SK-N-SH treated with all-trans-retinoic acid at 6 μM for 48 hours (cell line): ENCODE measurements around the gene RAD51B.

Source experiments
- CSDC2 ChIP-seq: fragments of 250-450 bp; sonication (Bioruptor Pico); IDR thresholded peaks from 2 replicates; pipeline ENCODE4 v1.5.0; 2020; ENCODE audit warnings: mild to moderate bottlenecking, moderate library complexity
- TF ChIP-seq, protein P1 (sequence below): fragments of 250-450 bp; sonication (Bioruptor Pico); IDR thresholded peaks from 2 replicates; pipeline ENCODE4 v1.8.0; 2020; ENCODE audit warnings: mild to moderate bottlenecking, moderate library complexity, borderline replicate concordance

DNA sequence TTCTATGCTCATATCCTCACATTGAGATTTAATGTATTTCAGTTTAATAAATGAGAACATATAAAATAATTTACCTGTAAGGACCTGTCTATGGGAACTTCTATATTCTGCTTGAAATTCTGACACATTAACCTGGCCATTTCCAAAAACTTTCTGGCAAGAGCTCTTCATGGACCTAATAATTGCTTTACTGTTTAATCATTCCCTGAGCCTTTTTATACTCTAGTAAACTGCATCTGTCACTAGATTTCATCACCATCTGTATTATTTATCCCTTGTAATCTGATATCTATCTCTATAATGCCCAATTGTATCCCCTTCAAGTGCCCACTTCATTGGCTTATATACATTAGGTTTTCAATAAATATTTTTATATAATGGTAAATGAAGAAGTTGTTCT, 327.7 kb downstream of the RAD51B start:
- TF ChIP-seq CSDC2 (CRISPR knock-in tag) = no peak
- TF ChIP-seq, protein P1, sequence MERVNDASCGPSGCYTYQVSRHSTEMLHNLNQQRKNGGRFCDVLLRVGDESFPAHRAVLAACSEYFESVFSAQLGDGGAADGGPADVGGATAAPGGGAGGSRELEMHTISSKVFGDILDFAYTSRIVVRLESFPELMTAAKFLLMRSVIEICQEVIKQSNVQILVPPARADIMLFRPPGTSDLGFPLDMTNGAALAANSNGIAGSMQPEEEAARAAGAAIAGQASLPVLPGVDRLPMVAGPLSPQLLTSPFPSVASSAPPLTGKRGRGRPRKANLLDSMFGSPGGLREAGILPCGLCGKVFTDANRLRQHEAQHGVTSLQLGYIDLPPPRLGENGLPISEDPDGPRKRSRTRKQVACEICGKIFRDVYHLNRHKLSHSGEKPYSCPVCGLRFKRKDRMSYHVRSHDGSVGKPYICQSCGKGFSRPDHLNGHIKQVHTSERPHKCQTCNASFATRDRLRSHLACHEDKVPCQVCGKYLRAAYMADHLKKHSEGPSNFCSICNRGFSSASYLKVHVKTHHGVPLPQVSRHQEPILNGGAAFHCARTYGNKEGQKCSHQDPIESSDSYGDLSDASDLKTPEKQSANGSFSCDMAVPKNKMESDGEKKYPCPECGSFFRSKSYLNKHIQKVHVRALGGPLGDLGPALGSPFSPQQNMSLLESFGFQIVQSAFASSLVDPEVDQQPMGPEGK (CRISPR knock-in tag) = no peak
